ENCODE measurements around the gene RTN1. TPM values are rescaled to one million over a fixed set of nuclear protein-coding genes. Genes with fewer than 3 reads are reported as not detected.

Gene RTN1
- total and polyA plus RNA-seq, 2 of the 8 experiments (the other 6 are each of a cell fraction or from before 2014, with no cell fraction given), result 2.8 to 4.9 TPM

GRCh38 chr14:59857328-59857727, 13.2 kb downstream of the RTN1 start:
- Histone ChIP-seq H2BK20ac (ENCODE audit: low read length) (no peak overlapping the region), H3K9me3 (ENCODE audit: insufficient read depth in 2 of 2, low read depth in 1 of 2, low read length in 1 of 2) (peaks cover 3 to 4% of the 10 kb centered on the region in 2 experiments; a peak in 2 of 4 replicates), H2BK15ac (ENCODE audit: low read length) (no peak overlapping the region), H3K4me2 (ENCODE audit: insufficient read depth in 1 of 2, low read depth in 2 of 2, low read length in 2 of 2) (no peak overlapping the region), H4K5ac (ENCODE audit: insufficient read length, low read depth, low read length) (no peak overlapping the region), H3K23me2 (ENCODE audit: low read depth, low read length) (no peaks in the 10 kb centered on the region), H3K27me3 (replicated peaks in 1 of 4; ENCODE audit: control insufficient read depth in 3 of 4, extremely low read depth in 1 of 4, insufficient read depth in 3 of 4, low read length in 3 of 4) (no peaks in the 10 kb centered on the region), H2BK120ac (replicated peaks; ENCODE audit: low read depth, low read length) (no peak overlapping the region), H3K4me1 (replicated peaks in 1 of 4; ENCODE audit: control insufficient read depth in 3 of 4, insufficient read depth in 4 of 4, low read length in 3 of 4) (no peaks in the 10 kb centered on the region), H3K18ac (ENCODE audit: extremely low read depth, low read length) (no peak overlapping the region), H3K9ac (replicated peaks in 1 of 4; ENCODE audit: extremely low read depth in 1 of 4, low read depth in 3 of 4, low read length in 3 of 4) (no peak overlapping the region), H3K36me3 (ENCODE audit: control insufficient read depth in 2 of 4, insufficient read depth in 4 of 4, low read length in 3 of 4) (no peaks in the 10 kb centered on the region), H3K27ac (ENCODE audit: low read depth, low read length) (no peak overlapping the region), H4K20me1 (replicated peaks in 1 of 2; ENCODE audit: control insufficient read depth in 1 of 2, insufficient read depth in 2 of 2, low read length in 2 of 2) (no peaks in the 10 kb centered on the region), H2BK12ac (ENCODE audit: low read depth, low read length) (no peak overlapping the region), H2AK5ac (ENCODE audit: low read depth, low read length) (no peak overlapping the region), H3K23ac (ENCODE audit: insufficient read length) (no peak overlapping the region), H3K14ac (ENCODE audit: insufficient read length) (no peak overlapping the region), H2BK5ac (ENCODE audit: low read depth, low read length) (no peak overlapping the region), H2AFZ (ENCODE audit: low read length) (no peak overlapping the region), H3K56ac (replicated peaks; ENCODE audit: insufficient read length, low read depth, low read length) (no peak overlapping the region), H4K8ac (ENCODE audit: extremely low read depth, insufficient read depth, low read length) (no peak overlapping the region), H3K4me3 (ENCODE audit: extremely low read depth in 1 of 4, insufficient read depth in 2 of 4, low read depth in 3 of 4, low read length in 4 of 4) (no peak overlapping the region), H3K4ac (replicated peaks; ENCODE audit: insufficient read length, low read depth, low read length) (no peak overlapping the region), H3K79me1 (ENCODE audit: low read depth, low read length) (no peaks in the 10 kb centered on the region), H4K91ac (replicated peaks; ENCODE audit: insufficient read length, low read length) (no peak overlapping the region), H3K79me2 (ENCODE audit: control insufficient read depth in 1 of 2, insufficient read depth in 2 of 2, low read length in 2 of 2) (no peaks in the 10 kb centered on the region)
- CTCF ChIA-PET (ENCODE audit: partially characterized antibody), result no interaction called here
- DNase-seq (ENCODE audit: low read depth in 1 of 2, low spot score in 2 of 2), result no peak
- 94% methylated on average over 2 of the region's 2 CpGs; no CpG with 5 or more reads in 1 of the 2 experiments for WGBS, 2 experiments (ENCODE audit: extremely low coverage in 1 of 2, insufficient coverage in 1 of 2, insufficient read length in 1 of 2, insufficient replicate concordance in 2 of 2, low coverage in 1 of 2, low lambda C conversion rate in 2 of 2, missing lambda C conversion rate in 1 of 2)
- FAIRE-seq, result no peak
- POLR2A ChIA-PET (ENCODE audit: partially characterized antibody), result no interaction called here
- TF ChIP-seq FOSL1 (IDR thresholded peaks at IDR 0.05; ENCODE audit: insufficient read depth, low read depth, low read length) (no peak), SIX5 (IDR thresholded peaks at IDR 0.05; ENCODE audit: low read depth, low read length) (no peak), CTCF (IDR thresholded peaks at IDR 0.05; ENCODE audit: control extremely low read depth in 1 of 3, insufficient read depth in 1 of 3, low read depth in 1 of 3, low read length in 3 of 3) (no peak), GABPA (IDR thresholded peaks at IDR 0.05; ENCODE audit: borderline replicate concordance, insufficient read depth, low read length) (no peak), RFX5 (IDR thresholded peaks at IDR 0.05; ENCODE audit: borderline replicate concordance, low read depth, low read length) (no peak), CBX8 (IDR thresholded peaks at IDR 0.05; ENCODE audit: borderline replicate concordance, low read depth, low read length) (no peak), BRCA1 (IDR thresholded peaks at IDR 0.05; ENCODE audit: low read depth, low read length) (no peak), BCL11A (IDR thresholded peaks at IDR 0.05; ENCODE audit: low read depth in 2 of 2, low read length in 2 of 2) (no peak), USF2 (IDR thresholded peaks at IDR 0.05; ENCODE audit: low read length) (no peak)
- TF ChIP-seq, protein P1, sequence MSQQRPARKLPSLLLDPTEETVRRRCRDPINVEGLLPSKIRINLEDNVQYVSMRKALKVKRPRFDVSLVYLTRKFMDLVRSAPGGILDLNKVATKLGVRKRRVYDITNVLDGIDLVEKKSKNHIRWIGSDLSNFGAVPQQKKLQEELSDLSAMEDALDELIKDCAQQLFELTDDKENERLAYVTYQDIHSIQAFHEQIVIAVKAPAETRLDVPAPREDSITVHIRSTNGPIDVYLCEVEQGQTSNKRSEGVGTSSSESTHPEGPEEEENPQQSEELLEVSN (IDR thresholded peaks at IDR 0.05), result no peak

All from H1 (cell line).